NCI-H2171 treated with DMSO at 0.1 percent for 48 hours (cell line): ENCODE data around the gene LRMDA.
"Not testable (repeated sequence)": the region's sequence is repeated elsewhere in the genome, so short reads cannot be mapped to it uniquely, and the experiment has no call there.

ENCODE experiments used
- DNase-seq: peaks from one replicate; lab custom pipeline; 2025; lab: John Stamatoyannopoulos, UW

Gene LRMDA

DNA sequence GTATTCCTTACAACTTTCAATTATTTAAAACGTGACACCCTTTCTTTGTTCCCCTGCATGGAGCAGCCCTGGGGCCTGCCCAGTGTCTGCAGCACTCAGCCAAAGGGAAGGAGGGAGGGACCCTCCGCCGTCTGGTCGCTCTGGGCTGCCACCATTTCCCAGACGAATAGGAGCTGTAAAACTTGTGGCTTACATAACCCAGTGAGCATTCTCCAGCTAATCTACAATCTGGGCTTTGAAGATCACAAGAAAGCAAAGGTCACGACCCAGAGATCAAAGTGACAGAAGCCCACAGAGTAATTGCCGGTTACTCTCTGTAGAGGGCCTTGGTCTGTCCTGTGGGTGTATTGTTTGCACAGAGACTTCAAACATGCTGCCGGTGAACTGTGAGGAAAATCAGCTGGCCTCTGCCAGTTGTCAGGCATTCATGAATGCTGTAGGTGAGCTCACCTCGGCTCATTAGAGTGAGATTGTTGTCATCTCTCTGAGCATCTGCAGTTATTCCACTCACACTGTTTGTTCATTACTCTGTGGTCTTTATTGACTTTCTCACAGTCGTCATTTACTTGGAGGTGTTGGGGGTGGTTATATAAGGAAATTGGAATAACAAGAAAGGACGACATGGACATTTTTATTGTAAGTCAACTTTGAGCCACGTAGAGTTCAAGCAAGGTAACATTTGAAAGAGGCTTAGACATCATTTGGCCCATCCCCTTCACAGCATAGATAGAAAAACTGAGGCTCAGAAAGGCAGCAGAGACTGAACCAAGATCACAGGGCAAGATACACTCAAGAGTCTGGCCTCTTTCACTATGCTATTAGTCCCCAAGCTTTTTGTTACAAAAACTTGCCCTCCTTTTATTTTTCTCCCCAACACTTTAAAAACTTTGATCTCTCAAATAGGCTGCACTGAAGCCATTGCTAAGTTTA lies 619.8 kb downstream of the LRMDA start:
- DNase-seq = no peak

DNA sequence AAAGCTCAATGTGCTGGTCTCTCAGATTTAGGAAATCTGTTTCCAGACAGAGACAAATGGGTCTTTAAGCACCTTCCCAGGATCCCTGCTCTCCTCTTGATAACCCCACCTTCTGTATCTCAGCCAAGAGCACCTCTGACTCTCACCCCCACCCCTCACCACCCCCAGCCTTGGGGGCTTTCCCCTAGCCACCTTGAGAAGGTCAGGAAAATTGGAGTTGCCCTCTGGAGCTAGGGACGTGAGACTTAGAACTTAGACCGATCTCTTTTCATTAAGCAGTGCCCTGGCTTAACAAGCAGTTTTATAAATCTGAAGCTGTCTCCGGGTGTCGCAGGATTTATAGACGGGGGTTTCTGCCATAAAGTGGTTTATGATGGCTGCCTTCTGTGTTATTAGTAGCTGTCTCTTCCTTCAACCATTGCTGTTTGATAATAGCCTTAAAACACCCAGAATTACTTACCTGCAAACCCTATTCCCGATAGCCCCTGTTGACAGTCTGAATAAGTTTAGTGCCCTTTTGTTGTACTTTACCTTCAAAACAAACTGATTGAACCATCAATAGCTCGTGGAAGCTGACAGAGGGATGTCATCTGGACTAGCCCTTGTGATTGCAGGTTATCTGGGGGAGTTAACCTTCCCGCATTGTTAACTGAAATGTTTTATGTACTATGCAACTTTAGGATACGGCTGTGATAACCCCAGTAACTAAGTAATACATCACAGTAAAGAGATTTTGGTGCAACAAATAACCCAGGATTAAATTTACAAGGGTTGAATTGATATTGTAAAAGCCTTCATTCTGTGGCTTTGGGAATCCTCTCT lies 621.5 kb downstream of the LRMDA start:
- no peak for DNase-seq

DNA sequence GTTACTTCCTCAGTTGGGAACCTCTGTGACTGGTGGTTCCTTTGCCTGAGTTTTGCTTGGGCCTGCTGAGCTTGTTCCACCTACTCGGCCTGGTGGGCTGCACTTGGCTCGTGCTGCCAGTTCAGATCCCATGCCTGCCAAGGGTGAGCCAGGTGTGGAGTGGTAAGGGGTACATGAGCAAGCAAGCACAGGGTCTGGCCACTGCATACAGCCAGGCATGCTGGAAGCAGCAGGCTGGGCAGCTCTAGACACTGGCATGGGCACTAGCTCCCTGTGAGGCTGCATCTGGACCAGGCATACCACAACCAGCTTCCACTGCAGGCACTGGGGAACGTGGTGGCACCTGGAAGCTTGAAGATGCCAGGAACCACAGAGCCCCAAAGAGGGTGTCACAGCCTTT lies 624.0 kb downstream of the LRMDA start:
- no peak for DNase-seq

DNA sequence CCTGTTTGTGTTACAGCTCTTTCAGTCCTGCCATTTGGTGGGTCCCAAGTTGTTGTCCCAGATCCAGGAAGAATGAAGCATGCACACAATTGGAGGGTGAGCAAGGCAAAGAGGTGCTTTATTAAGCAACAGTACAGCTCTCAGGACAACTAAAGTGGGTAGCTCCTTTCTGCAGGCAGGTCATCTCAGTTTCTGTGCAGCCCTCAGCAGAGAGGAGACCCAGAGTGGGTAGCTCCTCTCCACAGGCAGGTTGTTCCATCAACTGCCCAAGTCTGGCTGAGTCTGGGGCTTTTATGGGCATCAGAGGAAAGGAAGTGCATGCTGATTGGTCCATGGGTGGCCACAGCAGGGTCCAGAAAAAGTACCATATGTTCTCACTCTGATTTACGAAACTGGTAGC lies 624.5 kb downstream of the LRMDA start:
- no peak for DNase-seq

DNA sequence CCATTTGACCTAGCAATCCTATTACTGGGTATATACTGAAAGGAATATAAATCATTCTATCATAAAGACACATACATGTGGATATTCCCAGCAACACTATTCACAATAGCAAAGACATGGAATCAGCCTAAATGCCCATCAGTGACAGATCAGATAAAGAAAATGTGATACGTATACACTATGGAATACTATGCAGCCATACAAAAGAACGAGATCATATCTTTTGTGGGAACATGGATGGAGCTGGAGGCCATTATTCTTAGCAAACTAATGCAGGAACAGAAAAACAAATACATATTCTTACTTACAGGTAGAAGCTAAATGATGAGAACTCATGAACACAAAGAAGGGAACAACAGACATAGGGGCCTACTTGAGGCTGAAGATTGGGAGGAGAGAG lies 629.6 kb downstream of the LRMDA start:
- not testable (repeated sequence) for DNase-seq

DNA sequence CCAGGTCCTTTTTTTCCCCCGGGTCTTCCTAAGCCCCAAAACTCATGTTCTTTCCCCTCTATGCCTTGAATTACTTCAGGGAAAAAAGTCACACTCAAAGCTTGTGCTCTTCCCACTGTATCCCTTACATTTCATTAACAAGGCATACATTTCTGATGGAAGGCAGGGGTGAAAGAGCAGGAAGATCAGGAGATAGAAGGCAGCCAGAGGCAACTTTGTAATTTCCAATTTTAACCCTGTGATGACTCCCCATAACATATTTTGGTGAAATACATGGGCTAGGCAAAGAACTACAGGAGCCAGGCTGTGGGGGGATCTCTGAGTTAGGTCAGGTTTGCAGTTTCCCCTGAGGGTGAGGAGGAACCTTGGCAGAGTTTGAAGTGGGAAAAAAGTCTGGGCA lies 635.0 kb downstream of the LRMDA start:
- no peak for DNase-seq

DNA sequence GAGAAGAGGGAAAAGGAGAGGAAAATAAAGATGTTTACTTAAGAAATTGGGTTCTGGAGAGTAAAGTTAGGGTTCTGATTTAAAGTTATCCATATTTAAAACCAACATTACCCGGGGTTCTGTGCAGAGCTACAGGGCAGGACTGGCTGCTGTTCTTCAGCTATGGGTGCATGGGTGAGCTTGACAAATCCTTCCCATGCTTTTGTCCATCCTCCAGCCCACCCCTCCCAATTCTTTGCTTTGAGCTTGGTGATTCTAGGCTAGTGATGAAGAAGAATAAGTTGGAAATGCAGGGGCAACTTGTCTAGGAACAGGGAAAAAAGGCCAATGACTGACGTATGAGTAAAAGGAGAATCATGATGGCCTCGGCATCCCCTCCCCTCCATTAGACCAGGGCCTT lies 636.0 kb downstream of the LRMDA start:
- no peak for DNase-seq

DNA sequence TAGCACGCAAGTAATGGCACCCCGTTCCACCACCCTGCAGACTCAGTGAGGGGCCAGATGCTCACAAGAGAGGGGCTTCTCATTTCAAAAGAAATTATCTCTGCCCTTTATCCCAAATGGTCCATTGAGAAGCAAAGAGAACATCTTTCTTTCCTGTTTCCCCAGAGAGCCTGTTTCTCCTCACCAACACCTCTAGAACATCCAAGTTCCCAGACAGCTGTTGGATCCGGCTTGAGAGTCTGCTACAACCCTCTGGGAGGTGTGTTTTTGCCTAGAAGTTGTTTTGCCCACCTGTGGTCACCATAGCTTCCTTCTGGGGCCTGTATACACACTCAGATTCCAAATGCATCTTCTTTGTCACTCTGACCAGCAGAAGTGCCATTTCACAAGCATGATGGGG lies 637.4 kb downstream of the LRMDA start:
- no peak for DNase-seq

DNA sequence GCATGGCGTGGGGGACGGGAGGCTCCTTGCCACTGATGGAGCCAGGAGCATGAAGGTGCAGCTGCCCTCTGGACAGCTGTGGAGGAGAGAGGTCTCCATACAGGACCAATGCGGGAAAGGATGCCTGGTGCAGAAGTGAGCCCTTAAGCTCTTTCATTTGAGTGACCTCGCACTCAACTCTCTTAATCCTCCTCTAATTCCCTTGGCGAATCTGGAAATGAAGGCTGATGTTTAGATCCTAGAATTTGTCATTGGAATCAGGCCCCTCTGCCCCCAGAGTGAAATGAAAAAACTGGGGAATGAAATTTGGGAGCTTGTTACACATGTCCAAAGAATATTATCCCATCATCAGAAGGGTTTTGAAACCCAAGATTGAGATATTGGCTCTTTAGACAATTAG lies 639.5 kb downstream of the LRMDA start:
- DNase-seq = no peak

DNA sequence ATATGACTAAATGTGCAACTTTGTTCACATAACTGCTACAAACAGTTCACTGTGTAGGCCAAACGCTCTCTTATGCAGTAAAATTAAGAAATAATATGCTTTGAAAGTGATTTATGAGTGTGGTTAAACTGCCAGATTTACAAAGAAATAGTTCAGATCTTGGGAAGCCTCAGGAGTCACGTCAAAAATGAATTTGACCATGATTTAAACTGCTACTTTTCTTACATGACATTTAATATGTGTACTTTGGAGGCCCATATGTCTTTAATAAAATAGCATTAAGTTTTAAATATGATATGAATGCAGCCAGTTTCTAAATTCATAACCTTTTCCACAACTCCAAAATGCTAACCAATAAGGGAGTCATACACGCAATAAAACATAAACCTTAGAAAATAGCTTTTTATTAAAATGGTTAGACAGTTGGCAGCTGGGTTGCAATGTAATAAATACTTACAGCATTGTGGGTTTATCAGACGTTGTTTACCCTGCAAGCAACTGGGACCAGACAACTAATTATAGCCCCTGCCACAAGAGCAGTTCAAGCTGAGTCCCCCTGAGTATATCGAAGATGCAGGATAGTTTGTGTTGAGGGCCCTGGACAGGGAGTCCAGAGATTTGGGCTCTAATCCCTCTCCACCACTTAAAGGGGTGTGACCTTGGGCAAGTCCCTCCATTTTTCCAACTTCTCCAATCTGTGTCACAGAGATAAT lies 640.4 kb downstream of the LRMDA start:
- DNase-seq = peak; percentile 38

DNA sequence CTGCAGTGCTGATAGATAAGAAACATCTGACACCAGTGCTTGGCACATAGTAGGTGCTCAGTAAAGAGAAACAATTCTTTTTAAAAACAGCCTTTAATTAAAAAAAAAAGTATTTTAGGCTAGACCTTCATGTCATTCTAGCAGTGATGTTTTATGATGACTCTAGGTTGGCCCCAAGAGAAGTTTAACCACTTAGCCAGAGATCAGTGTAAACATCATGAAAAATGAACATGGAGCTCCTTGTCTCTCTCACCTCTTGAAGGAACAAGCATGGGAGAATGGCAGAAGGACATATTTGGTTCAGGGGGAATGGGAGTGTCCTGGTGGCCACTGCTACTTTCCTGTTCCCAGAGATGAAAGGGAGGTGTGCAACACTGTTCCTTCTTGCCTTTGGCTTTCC lies 641.0 kb downstream of the LRMDA start:
- DNase-seq = no peak

DNA sequence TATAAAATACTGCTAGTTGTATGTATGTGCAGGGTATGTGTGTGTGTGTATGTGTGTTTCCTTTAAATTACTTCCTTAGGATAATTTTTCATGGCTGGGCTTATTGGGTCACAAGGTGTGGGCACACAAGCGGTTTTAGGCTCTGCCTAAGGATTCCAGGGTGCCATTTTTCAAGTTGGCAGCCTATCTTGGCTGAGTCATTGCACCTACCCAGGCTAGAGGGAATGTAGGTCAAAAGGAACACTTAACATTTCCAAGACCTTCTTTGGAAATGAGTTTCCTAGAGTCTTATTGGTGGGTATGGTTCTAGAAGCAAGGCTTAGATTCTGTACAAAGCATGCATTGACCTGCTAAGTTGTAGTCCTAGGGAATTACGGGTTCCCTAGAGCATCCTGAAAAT lies 642.1 kb downstream of the LRMDA start:
- no peak for DNase-seq

DNA sequence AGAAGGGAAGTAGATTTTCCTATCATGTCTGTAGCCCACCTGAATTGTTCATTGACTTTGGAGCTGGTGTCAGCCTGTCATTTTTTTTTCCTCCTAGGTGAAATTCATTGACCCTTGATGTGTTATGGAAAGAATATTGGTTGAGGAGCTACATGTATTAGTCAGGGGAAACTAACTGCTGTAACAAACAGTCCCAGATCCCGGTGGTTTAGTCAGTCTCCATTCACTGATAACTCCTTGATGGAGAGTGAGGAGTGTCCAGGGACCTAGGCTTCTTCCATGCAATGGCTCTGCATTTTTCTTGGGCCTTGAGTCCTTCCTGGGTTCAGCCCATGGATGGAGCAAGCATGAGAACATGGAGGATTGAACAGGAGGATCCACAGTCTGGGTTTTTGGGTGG lies 643.2 kb downstream of the LRMDA start:
- no peak for DNase-seq

DNA sequence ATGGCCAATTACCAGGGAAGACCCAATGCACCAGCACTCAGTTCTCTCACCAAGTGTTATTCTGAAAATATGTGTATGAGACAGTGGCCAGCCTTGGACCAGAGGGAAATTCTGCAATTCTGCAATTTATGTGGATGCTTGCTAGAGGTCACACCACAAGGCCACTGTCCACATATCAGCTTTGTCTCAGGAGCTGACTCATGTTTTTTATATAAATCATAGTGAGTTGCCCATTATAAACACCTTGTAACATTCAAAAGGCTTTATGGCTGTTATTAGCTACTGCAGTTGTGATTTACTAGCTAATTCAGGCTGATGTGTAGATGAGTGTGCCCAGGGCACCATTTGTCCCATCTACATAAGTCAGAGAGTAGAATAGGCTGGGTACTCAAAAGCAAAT lies 649.0 kb downstream of the LRMDA start:
- DNase-seq = no peak

DNA sequence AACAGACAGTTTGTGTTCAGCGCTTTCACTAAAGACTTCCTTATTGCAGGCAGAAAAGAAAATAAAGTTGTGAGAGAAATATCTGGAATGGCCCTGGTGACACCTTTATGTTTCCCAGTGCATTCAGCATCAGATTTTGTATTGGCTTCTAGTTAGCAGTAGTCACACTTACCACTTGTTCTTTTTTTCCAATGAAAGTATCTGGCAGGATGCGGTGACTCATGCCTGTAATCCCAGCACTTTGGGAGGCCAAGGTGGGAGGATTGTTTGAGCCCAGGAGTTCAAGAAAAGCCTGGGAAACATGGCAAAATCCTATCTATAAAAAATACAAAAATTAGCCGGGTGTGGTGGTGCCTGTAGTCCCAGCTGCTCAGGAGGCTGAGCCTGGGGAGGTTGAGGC lies 649.6 kb downstream of the LRMDA start:
- DNase-seq = no peak

DNA sequence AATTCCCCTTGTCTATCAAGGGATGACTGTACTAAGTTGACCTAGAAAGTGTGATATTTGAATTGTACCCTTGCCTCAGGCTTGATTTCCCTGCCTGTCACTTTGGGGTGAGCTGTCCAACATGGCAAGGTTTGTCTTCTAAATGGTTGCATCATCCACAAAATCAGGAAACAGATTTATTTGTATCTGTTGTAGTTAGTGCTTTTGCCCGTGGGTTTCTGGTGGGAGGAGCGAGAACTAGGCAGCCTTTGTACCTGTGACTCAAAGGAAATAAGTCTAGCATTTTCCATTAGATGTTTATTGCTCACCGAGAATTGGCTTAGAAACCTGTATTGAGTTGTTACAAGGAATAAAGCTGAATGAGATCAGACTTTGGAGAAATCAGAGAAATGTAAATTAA lies 650.8 kb downstream of the LRMDA start:
- DNase-seq = no peak

DNA sequence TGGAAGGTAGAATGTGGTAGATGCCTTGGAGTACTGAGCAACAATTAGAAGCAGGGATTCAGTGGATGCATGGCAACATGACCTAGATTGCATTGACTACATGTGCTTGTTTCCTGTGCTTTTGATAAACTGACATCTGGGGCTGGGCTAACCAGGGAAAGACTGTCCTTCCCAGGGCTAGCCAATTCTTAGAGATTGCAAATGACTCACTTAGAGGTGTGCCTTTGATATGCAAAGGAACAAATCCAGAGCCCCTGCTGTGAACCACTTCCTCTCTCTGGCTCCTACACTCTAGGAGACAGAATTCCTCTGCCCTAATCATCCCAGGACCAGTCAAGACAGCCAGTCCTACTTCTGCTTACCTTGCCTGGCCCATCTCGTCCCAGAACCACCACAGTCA lies 651.5 kb downstream of the LRMDA start:
- DNase-seq = no peak

DNA sequence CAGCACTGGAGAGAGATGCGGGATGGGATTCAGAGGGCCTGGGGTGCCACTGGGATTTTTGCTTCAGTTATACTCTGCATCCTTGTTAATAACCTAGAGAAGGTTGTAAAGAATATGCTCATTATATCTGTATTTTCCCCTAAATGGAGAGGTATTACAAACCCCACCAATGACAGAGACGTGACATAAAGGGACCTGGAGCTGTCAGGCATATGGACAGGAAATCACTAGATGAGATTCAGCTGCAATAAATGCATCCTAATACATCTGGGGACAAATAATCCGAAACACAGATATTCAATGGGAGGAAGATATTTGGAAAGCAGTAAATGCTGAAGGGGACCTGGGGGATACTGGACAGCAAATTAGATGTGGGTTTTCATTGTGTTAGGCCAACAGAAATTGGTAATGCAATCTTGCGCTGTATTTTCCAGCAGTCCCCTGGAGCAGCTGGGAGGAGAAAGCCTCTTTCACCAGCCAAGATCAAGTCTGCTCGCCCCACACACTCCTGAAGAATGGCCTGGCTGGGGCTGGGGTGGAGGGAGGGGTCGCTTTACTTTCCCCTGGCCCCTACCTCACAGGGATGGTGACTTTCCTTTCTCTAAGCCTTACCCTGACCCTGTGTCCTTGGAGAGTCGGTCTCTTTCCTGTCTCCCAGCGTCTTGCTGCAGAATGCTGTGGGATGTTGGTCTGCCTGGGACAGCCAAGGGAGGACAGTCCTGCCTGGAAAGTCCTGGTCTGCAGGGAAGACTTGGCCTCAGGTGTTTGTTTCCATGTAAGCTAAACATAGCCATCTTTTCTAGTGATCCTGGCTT lies 653.8 kb downstream of the LRMDA start:
- no peak for DNase-seq

DNA sequence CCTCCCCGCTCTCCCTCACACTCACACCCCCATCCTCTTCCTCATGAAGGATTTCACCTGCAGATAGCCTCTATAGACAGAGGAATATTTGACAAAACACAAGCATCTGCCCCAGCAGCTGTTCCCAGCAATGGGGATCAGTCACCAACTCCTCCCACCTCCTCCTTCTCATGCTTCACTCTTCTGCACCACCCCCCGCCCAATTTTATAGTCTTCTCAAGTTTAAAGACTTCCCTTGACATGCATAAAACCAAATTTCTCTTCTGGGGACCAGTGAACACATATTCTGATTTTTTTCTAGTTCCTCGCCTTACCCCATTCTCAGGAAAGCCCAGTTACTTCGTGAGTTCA lies 654.4 kb downstream of the LRMDA start:
- DNase-seq = peak; percentile 29

DNA sequence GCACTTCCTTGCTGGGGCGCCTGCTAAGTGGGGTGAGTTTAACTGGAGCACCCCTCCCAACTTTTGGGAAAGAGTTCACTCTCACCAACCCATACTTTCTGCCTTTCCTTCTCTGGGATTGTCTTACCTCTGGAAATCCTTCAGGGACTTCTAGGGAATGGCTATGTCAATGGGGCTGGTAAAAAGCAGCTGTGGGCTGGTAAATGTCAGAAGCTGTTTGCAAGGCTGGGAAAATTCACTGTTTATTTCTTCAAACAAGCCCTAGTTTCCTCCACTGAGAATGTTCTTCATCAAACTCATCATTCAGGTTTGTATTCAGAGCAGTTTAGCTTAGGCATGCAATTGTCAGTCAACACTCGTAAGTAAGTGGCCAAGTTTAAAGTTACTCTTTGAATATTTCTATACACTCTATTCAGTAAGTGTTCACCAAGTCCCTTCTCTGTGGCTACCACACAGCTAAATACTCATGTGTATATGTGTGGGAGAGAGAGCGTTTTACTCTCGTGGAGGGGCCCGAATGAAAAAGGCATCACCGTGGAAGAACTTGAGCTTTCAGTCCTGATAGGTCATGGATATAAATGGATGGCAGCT lies 654.8 kb downstream of the LRMDA start:
- DNase-seq = no peak
